GM18909 (cell line): Measurements from ENCODE around the gene TTYH3.
"Not testable (repeated sequence)": the region's sequence is repeated elsewhere in the genome, so short reads cannot be mapped to it uniquely, and the experiment has no call there.

Experiments
- ATAC-seq: cut with Tn5 transposase; IDR thresholded peaks from one replicate; pipeline ENCODE4 v1.9.1; 2021; ENCODE audit warnings: mild to moderate bottlenecking; ENCODE audit not compliant: unreplicated experiment, poor library complexity

Gene TTYH3

GRCh38 chr7:2680792-2681490 lies 49.2 kb downstream of the TTYH3 start:
- ATAC-seq, result peak; percentile 52

- ATAC-seq, result no peak
Measured at GRCh38 chr7:2681929-2682799, 50.4 kb downstream of the TTYH3 start.

GRCh38 chr7:2684501-2684900 lies 52.7 kb downstream of the TTYH3 start:
- no peak for ATAC-seq

GRCh38 chr7:2686101-2686500 lies 54.3 kb downstream of the TTYH3 start:
- ATAC-seq, result no peak

GRCh38 chr7:2687338-2687869 lies 55.6 kb downstream of the TTYH3 start:
- no peak for ATAC-seq

GRCh38 chr7:2687881-2688318 lies 56.1 kb downstream of the TTYH3 start, which contains the start of gene AMZ1:
Gene AMZ1, plus strand, starts transcription at chr7:2688202. Its CDS starts 12,250 bp downstream, at chr7:2700452.
- ATAC-seq, result no peak

GRCh38 chr7:2688409-2689342 lies 56.9 kb downstream of the TTYH3 start:
- ATAC-seq, result peak; percentile 80

- ATAC-seq, result no peak
Measured at GRCh38 chr7:2689343-2689847, 57.6 kb downstream of the TTYH3 start.

- no peak for ATAC-seq
Measured at GRCh38 chr7:2689951-2690705, 58.3 kb downstream of the TTYH3 start.

- ATAC-seq, result no peak
Measured at GRCh38 chr7:2691011-2691707, 59.4 kb downstream of the TTYH3 start.

GRCh38 chr7:2691932-2692439 lies 60.2 kb downstream of the TTYH3 start:
- not testable (repeated sequence) for ATAC-seq

- no peak for ATAC-seq
Measured at GRCh38 chr7:2692543-2692942, 60.8 kb downstream of the TTYH3 start.

- not testable (repeated sequence) for ATAC-seq
Measured at GRCh38 chr7:2693420-2694121, 61.8 kb downstream of the TTYH3 start.

- ATAC-seq, result not testable (repeated sequence)
Measured at GRCh38 chr7:2694122-2694436, 62.3 kb downstream of the TTYH3 start.

- peak; percentile 96 for ATAC-seq
Measured at GRCh38 chr7:2698581-2699288, 66.9 kb downstream of the TTYH3 start.

- ATAC-seq, result no peak
Measured at GRCh38 chr7:2699289-2699620, 67.5 kb downstream of the TTYH3 start.

- ATAC-seq, result no peak
Measured at GRCh38 chr7:2700141-2700850, 68.5 kb downstream of the TTYH3 start.
